Activated CD8-positive, alpha-beta memory T cell treated with anti-CD3 and anti-CD28 coated beads for 36 hours (primary cell): Measurements from ENCODE around the gene SPSB1. TPM values are rescaled to one million over a fixed set of nuclear protein-coding genes. Genes with fewer than 3 reads are reported as not detected.

Experiments
- CTCF ChIA-PET: fragments of 350-600 bp; sonication (Branson Sonifier 250); formaldehyde crosslinking; loops from one replicate; lab custom pipeline; 2021; ENCODE audit warnings: antibody characterized with exemption; lab: Charles Lee
- POLR2A ChIA-PET: fragments of 350-600 bp; sonication (Branson Sonifier 250); formaldehyde crosslinking; loops from one replicate; lab custom pipeline; 2021; ENCODE audit warnings: antibody characterized with exemption; lab: Charles Lee
- total RNA-seq, 2 experiments: library from RNA; stranded (reverse); gene quantifications; one replicate each; pipeline ENCODE4 v1.2.3, GENCODE V29; 2021

SPSB1 gene
- total RNA-seq, 2 experiments from 2014 or later = 0.40 to 0.44 TPM

GRCh38 chr1:9324246-9325096 lies 31.8 kb downstream of the SPSB1 start:
- ChIA-PET POLR2A (no interaction called here), CTCF (no interaction called here)

- ChIA-PET POLR2A (no interaction called here), CTCF (no interaction called here)
These were observed 33.9 kb downstream of the SPSB1 start for GRCh38 chr1:9326596-9326995.

DNA sequence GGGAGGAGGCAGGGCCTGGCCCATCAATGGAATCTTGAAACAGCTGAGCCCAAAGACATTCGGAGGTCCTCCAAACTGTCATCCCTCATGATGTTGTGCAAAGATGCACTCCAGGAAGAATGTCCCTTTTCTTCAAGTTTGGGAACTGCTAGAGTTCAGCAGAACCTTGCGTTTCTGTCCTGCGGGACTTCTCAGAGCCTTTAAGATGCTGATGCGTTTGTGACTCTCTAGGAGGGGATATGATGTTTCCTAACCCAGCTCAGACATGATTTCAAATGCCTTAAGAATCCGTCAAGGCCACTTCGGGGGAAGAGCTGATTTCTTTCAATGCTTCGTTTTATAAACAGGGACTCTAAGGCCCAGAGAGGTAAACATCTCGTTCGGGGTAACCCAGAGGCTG lies 35.5 kb downstream of the SPSB1 start:
- POLR2A ChIA-PET = no interaction called here
- CTCF ChIA-PET = interaction anchor here (0.6 to 1.0 kb wide), 2 partner anchors 39 to 722 kb away, joined by 3 read pairs; no protein-coding TSS in a partner anchor

DNA sequence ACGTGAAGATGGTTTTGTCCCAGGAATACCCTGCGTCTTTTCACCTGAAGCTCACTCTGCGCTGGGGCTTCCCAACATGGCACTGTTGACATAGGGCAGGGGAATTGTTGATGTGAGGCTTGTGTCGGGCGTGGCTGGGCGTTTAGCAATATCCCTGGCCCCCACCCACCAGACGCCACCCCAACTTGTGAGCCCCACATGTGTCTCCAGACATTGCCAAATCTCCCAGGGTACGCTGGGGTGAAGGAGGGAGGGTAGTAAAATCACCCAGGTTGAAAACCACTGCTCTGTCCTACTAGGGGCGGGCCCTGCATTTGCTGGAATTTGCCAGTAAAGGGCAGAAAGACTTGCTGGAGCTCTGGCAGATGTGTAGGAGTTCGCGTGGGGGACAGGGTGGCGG lies 36.0 kb downstream of the SPSB1 start:
- CTCF ChIA-PET = no interaction called here

DNA sequence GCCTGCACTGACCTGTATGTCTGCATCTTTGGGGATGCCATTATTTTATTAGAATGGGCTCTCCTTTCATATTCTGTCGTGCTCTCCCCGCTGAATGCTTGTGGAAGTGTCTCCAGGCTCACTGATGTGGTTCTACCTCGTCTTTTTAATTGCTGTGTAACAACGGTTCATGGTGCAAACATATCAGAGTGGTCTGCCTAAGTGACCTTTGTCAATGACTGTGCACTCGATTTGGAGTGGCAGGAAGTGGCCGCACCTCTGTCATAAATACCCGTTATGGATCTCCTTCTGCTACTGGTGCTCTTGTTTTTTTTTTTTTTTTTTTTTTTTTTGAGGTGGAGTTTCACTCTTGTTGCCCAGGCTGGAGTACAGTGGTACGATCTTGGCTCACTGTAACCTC lies 38.3 kb downstream of the SPSB1 start:
- POLR2A ChIA-PET = no interaction called here
- CTCF ChIA-PET = interaction anchor here (1.4 kb wide), 1 partner anchor 74 kb away, joined by 3 read pairs; no protein-coding TSS in a partner anchor

More for the DNA sequence above, 36.0 kb downstream of the SPSB1 start:
- POLR2A ChIA-PET = no interaction called here

- ChIA-PET CTCF (interaction anchor here (1.4 kb wide), 1 partner anchor 73 kb away, joined by 3 read pairs; no protein-coding TSS in a partner anchor), POLR2A (no interaction called here)
These were observed 39.1 kb downstream of the SPSB1 start for GRCh38 chr1:9331558-9332346.

- ChIA-PET CTCF (interaction anchor here (1.4 kb wide), 1 partner anchor 72 kb away, joined by 3 read pairs; no protein-coding TSS in a partner anchor), POLR2A (no interaction called here)
These were observed 39.9 kb downstream of the SPSB1 start for GRCh38 chr1:9332513-9333143.

- POLR2A ChIA-PET = no interaction called here
These were observed 45.9 kb downstream of the SPSB1 start for GRCh38 chr1:9338397-9339246.

GRCh38 chr1:9340172-9340854 lies 47.6 kb downstream of the SPSB1 start:
- CTCF ChIA-PET = no interaction called here
- POLR2A ChIA-PET = no interaction called here

More at GRCh38 chr1:9338397-9339246, 45.9 kb downstream of the SPSB1 start:
- CTCF ChIA-PET = no interaction called here

- ChIA-PET CTCF (interaction anchor here (0.6 kb wide), 1 partner anchor 1708 kb away, joined by 5 read pairs; no protein-coding TSS in a partner anchor), POLR2A (no interaction called here)
These were observed 48.2 kb downstream of the SPSB1 start for GRCh38 chr1:9340864-9341263.

- ChIA-PET CTCF (interaction anchor here (0.6 kb wide), 1 partner anchor 1708 kb away, joined by 5 read pairs; no protein-coding TSS in a partner anchor), POLR2A (no interaction called here)
These were observed 48.7 kb downstream of the SPSB1 start for GRCh38 chr1:9341301-9341845.

DNA sequence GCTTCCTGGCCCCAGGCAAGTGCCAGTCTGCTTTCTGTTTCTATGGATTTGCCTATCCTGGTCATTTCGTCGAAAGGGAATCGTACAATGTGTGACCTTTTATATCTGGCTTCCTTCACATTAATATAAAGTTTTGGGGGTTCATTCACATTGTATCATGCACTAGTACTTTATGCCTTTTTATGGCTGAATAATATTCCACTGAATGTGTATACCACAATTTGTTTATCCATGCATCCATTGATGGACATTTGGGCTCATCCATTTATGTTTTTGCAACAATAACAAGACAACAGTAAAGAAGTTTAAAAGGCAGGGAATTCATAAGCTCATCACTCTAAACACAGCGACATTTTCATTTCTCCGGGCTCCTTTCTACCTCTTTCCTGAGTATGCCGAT lies 50.6 kb downstream of the SPSB1 start:
- ChIA-PET CTCF (no interaction called here), POLR2A (no interaction called here)

GRCh38 chr1:9344426-9345200 lies 51.9 kb downstream of the SPSB1 start:
- ChIA-PET POLR2A (interaction anchor here (0.6 kb wide), 1 partner anchor 468 kb away, joined by 3 read pairs; no protein-coding TSS in a partner anchor), CTCF (no interaction called here)

- POLR2A ChIA-PET = no interaction called here
These were observed 52.8 kb downstream of the SPSB1 start for GRCh38 chr1:9345471-9345870.

DNA sequence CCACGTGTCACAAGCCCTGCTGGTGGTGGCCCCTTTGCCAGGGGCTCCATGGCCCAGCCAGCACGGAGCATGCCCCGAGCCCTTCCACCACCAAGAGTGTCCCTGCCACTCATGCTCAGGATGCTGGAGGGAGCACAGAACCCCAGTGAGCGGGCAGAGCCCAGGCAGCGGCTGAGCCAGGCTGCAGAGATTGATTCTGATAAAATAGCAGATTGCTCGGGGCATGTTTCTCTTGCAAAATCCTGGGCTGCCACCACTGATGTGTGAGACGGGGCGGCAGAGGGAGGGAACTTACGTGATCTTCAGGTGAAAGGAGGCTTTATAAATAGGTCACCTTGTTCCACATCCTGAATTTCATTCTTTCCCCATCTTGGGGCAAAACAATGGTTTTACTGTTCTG lies 53.2 kb downstream of the SPSB1 start:
- ChIA-PET POLR2A (no interaction called here), CTCF (no interaction called here)

More at GRCh38 chr1:9345471-9345870, 52.8 kb downstream of the SPSB1 start:
- CTCF ChIA-PET = no interaction called here

- ChIA-PET POLR2A (no interaction called here), CTCF (no interaction called here)
These were observed 53.9 kb downstream of the SPSB1 start for GRCh38 chr1:9346566-9346965.
